Activated CD8-positive, alpha-beta memory T cell treated with anti-CD3 and anti-CD28 coated beads, Interleukin-2, amount 50 U/mL, for 24 hours (primary cell): ENCODE results near the gene PCDHGB5.
"Not testable (repeated sequence)": the region's sequence is repeated elsewhere in the genome, so short reads cannot be mapped to it uniquely, and the experiment has no call there.

Experiments
- DNase-seq: peaks from one replicate; pipeline ENCODE4 v3.0.0-alpha.2; 2020; ENCODE audit errors: extremely low read depth

PCDHGB5 gene

GRCh38 chr5:141397756-141398551, at the start of gene PCDHGB5:
TSS of gene PCDHGB5 (plus strand) at chr5:141397947. CDS start at chr5:141398128, 181 bp downstream.
- DNase-seq: not testable (repeated sequence)

DNA sequence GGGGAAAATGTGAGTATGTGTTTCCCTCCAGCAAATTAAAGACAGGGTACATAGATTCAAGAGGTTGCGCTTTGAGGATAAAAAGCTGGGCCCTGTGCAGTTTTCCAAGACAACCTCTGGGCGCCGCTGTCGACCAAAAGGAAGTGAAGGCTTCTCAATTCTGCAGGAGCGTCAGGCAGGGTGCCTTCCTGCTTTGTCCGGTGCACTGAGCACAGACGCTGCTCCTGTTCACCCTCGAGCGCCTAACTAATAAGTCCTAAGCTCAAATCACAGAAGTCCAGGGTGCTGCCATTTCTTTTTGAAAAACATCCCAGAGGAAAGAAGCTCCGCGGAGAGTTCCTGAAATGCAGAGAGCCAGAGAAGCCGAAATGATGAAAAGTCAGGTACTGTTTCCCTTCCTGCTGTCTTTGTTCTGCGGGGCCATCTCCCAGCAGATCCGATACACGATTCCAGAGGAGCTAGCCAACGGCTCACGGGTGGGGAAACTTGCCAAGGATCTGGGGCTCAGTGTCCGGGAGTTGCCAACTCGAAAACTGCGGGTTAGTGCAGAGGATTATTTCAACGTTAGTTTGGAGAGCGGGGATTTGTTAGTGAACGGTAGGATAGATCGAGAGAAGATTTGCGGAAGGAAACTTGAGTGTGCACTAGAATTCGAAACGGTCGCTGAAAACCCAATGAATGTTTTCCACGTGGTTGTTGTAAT, 47.7 kb upstream of the PCDHGB5 start, which contains the start of gene PCDHGB1:
TSS of gene PCDHGB1 (plus strand) at position 183 of the 703 bp plus-strand sequence. CDS start at position 345, 162 bp downstream.
- no peak for DNase-seq

- DNase-seq: no peak
Observed at GRCh38 chr5:141351591-141351990, 46.2 kb upstream of the PCDHGB5 start.

- DNase-seq: no peak
Observed at GRCh38 chr5:141354900-141355469, 42.8 kb upstream of the PCDHGB5 start, which contains the start of gene PCDHGA4. TSS of gene PCDHGA4 (plus strand) at chr5:141355021. CDS start at chr5:141355108, 87 bp downstream.

DNA sequence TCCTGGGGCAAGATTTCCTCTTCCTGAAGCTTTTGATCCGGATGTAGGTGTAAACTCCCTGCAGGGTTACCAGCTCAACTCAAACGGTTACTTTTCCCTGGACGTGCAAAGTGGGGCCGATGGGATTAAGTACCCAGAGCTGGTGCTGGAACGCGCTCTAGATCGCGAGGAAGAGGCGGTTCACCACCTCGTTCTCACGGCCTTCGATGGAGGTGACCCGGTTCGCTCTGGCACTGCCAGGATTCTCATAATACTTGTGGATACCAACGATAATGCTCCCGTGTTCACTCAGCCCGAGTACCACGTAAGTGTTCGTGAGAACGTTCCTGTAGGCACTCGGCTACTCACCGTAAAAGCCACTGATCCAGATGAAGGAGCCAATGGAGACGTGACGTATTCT, 42.1 kb upstream of the PCDHGB5 start:
- no peak for DNase-seq

GRCh38 chr5:141356133-141356532, 41.6 kb upstream of the PCDHGB5 start:
- DNase-seq: no peak

DNA sequence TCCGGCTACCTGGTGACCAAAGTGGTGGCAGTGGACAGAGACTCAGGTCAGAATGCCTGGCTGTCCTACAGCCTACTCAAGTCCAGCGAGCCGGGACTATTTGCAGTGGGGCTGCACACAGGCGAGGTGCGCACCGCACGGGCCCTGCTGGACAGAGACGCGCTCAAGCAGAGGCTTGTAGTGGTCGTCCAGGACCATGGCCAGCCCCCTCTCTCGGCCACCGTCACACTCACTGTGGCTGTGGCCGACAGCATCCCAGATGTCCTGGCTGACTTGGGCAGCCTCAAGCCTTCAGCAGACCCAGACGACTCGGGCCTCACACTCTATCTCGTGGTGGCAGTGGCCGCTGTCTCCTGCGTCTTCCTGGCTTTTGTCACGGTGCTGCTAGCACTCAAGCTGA, 40.8 kb upstream of the PCDHGB5 start:
- DNase-seq: no peak

DNA sequence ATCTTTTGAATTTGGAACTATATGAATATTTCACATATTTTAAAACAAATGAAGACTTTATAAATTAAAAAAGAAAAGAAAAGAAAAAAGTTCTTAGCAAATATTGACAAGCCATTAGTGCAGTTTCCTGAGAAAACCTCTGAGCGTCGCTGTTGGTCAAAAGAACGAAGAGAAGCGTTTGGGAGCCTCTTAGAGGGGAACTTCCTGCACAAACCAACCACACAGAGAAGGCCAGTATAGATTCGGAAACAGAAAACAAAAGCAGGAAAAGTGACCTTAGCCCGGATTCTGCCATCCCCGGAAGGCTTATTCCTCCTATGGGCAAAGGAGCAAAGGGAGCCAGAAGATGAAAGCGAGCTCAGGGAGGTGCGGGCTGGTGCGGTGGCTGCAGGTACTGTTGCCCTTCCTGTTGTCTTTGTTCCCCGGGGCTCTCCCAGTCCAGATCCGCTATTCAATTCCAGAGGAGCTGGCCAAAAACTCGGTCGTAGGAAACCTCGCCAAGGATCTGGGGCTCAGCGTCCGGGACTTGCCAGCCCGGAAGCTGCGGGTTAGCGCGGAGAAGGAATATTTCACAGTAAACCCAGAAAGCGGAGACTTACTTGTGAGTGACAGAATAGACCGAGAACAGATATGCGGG, 37.8 kb upstream of the PCDHGB5 start, which contains the start of gene PCDHGB2:
TSS of gene PCDHGB2 (plus strand) at position 205 of the 637 bp plus-strand sequence. CDS start at position 347, 142 bp downstream.
- no peak for DNase-seq

GRCh38 chr5:141360685-141361084, 37.1 kb upstream of the PCDHGB5 start:
- no peak for DNase-seq

DNA sequence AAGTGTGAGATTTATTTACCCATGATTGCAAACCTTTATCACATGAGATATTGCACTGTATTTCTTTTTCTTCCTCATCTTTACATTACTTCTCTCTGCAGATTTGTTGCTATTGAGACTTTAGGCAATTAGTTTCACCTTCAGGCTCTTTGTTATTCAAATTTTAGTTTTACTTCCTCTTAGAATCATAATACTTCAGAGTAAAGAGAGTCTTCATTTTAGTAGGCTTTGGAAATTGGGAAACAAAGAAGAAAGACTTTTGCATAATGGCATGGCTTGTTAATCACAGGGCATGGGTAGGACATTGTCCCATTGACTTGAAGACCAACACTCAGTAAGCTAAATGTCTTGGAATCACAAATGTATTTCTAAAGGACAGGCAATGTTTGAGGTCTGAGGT, 35.0 kb upstream of the PCDHGB5 start:
- no peak for DNase-seq

DNA sequence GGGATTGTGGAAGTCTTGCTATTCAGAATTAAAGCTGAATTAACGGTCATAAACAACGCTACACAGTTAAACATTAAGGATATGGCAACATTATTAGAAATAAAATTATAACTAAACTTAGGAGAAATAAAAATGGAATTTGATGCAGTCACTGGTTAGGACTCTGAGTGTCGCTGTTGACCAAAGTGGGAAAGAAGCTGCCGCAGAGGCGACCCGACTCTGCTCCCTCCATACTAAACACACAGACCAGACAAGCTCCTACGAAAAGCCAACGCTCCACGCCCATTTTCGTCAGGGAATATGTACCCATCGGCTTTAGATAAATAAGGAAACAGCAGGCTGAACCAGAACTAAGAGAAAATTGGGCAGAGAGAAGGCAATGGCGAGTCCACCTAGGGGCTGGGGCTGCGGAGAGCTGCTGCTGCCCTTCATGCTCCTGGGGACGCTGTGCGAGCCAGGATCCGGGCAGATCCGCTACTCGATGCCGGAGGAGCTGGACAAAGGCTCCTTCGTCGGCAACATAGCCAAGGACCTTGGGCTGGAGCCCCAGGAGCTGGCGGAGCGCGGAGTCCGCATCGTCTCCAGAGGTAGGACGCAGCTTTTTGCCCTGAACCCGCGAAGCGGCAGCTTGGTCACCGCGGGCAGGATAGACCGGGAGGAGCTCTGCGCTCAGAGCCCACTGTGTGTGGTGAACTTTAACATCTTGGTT, 33.6 kb upstream of the PCDHGB5 start, which contains the start of gene PCDHGA5:
TSS of gene PCDHGA5 (plus strand) at position 211 of the 709 bp plus-strand sequence. CDS start at position 380, 169 bp downstream.
- DNase-seq: no peak

GRCh38 chr5:141366016-141366896, 31.5 kb upstream of the PCDHGB5 start:
- no peak for DNase-seq

- no peak for DNase-seq
Observed at GRCh38 chr5:141369994-141370848, 27.5 kb upstream of the PCDHGB5 start, which contains the start of gene PCDHGB3. TSS of gene PCDHGB3 (plus strand) at chr5:141370242. CDS start at chr5:141370395, 153 bp downstream.

GRCh38 chr5:141371572-141372475, 25.9 kb upstream of the PCDHGB5 start:
- DNase-seq: no peak

DNA sequence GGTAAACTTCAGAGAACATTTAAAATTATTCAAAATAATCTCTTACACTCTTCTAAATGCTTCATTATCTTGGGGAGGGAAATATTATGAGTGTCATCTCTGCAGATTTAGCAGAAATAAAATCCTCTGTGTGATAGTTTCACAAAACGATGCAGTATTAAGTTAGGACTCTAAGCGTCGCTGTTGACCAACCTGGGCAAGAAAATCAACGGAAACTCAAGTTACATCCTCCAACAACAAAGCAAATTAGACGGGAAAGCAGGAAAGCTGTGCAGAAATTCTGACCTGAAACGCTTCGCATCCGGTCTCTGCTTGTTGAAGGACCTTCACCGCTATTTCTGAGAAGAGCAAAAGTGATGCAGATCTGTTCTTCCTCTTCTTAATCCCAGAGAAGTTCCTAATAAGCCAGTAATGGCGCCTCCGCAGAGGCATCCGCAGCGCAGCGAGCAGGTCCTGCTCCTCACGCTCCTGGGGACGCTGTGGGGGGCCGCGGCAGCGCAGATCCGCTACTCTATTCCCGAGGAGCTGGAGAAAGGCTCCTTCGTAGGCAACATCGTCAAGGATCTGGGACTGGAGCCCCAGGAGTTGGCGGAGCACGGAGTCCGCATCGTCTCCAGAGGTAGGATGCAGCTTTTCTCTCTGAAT, 24.0 kb upstream of the PCDHGB5 start, which contains the start of gene PCDHGA6:
TSS of gene PCDHGA6 (plus strand) at position 219 of the 645 bp plus-strand sequence. CDS start at position 412, 193 bp downstream.
- DNase-seq: no peak

- no peak for DNase-seq
Observed at GRCh38 chr5:141374627-141375026, 23.1 kb upstream of the PCDHGB5 start.
